ENCODE data around the gene SPN.

DNA sequence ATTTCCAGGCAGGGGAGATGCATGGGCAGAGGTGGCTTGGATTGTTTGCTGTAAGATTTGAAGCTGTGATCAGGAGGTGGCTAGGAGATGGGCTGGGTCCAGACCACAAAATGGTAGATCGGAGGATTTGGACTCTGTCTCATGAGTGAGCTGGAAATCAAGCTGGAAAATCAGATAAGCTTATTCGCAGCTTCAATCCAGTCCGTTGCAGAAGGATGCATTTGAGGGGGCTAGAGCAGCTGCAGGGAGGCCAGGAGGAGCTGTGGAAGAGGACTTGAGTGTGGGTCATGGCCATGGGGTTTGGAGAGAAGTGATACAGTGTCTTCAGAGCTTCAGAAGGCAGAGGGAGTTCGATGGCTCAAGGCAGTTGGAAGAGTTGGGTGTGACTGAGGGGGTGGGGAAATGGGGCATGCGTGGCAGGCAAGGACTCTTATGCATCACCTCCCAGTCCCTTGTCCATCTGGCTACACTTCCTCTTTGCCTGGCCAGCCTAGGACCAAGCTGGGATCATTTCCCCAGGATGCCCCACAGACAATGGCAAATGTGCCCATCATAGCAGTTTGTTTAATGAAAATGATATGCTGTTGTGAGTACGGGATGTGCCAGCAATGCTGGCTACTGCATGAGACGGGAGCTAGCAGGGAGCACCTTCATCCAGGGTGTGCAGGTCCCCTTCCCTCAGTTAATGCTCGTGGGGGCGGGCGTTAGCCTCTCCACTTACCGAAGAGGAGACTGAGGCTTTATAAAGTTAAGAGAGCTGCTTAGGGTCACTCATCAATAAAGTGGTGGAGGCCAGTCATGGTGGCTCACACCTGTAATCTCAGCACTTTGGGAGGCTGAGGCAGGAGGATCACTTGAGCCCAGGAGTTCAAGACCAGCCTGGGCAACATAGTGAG is 36.5 kb downstream of the SPN start:
- TF ChIP-seq EZH2 (IDR thresholded peaks at IDR 0.05; ENCODE audit: borderline replicate concordance, low read length) = no peak
- TF ChIP-seq, protein P1, sequence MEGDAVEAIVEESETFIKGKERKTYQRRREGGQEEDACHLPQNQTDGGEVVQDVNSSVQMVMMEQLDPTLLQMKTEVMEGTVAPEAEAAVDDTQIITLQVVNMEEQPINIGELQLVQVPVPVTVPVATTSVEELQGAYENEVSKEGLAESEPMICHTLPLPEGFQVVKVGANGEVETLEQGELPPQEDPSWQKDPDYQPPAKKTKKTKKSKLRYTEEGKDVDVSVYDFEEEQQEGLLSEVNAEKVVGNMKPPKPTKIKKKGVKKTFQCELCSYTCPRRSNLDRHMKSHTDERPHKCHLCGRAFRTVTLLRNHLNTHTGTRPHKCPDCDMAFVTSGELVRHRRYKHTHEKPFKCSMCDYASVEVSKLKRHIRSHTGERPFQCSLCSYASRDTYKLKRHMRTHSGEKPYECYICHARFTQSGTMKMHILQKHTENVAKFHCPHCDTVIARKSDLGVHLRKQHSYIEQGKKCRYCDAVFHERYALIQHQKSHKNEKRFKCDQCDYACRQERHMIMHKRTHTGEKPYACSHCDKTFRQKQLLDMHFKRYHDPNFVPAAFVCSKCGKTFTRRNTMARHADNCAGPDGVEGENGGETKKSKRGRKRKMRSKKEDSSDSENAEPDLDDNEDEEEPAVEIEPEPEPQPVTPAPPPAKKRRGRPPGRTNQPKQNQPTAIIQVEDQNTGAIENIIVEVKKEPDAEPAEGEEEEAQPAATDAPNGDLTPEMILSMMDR (IDR thresholded peaks at IDR 0.05; ENCODE audit: low read length) = no peak

Data from OCI-LY1 (cell line).